GM12874 (cell line): Measurements from ENCODE around the gene PIGW.

ENCODE experiments used
- CTCF ChIP-seq: IDR thresholded peaks from 2 replicates; pipeline ENCODE4 v1.5.1; 2011; ENCODE audit warnings: low read depth, mild to moderate bottlenecking, control low read depth, low read length, moderate library complexity; ENCODE audit not compliant: insufficient read depth

PIGW gene

GRCh38 chr17:36496018-36496789 lies 38.6 kb upstream of the PIGW start:
- no peak for TF ChIP-seq CTCF

GRCh38 chr17:36498155-36498554 lies 36.6 kb upstream of the PIGW start:
- no peak for TF ChIP-seq CTCF

DNA sequence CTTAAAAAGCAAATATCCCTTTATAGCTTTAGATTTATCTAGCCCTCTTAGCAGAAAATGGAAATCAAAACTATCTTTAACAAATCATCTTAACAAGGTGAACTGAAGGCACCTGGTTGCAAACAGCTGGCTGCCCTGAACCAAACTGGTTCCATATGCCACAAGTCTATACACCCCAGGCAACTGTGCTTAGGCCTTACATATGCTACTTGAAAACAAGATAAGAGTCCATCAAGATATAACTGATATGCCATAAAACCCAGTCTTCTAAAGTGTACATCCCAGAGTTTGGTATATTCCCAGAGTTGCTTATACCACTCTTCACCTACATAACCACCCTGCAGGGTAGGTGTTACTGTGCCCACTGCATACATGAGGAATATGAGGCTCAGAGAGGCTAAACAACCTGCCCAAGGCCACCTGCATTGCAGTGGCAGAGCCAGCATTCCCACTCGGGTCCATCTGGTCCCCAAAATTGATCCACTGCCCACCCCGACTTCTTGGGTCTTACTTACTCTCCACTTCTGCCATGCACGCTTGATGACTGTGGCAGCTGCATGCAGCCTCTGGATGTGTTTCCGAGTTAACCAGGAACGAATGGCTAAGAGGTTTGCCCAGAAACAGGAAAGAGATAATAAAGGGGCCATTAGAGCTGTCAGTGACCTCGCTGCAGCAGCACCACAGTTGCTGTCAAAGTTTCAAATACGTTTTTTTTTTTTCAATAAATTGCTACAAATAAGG lies 36.1 kb upstream of the PIGW start:
- no peak for TF ChIP-seq CTCF

- TF ChIP-seq CTCF, result no peak
Observed at GRCh38 chr17:36500745-36501225, 34.0 kb upstream of the PIGW start.

DNA sequence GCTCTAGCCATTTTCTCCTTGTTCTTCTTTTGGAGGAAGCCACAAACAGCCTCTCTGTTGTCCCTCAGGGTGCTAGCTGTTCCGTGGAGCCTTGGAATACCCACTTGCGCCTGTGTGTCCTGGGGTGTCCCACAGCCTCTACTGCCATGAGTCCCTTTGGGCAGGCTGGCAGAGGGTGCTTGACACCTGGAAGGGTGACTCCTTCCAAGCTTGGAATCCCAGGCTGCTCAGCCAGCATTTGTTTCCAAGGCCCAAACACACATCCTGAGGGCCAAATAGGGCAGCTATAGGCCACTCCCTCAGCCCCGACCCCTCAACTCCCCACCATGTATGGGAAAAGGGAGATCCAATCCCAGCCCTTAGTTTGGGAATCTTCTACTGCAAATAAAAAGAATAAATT lies 33.4 kb upstream of the PIGW start:
- no peak for TF ChIP-seq CTCF

- no peak for TF ChIP-seq CTCF
Observed at GRCh38 chr17:36501963-36502362, 32.8 kb upstream of the PIGW start.

DNA sequence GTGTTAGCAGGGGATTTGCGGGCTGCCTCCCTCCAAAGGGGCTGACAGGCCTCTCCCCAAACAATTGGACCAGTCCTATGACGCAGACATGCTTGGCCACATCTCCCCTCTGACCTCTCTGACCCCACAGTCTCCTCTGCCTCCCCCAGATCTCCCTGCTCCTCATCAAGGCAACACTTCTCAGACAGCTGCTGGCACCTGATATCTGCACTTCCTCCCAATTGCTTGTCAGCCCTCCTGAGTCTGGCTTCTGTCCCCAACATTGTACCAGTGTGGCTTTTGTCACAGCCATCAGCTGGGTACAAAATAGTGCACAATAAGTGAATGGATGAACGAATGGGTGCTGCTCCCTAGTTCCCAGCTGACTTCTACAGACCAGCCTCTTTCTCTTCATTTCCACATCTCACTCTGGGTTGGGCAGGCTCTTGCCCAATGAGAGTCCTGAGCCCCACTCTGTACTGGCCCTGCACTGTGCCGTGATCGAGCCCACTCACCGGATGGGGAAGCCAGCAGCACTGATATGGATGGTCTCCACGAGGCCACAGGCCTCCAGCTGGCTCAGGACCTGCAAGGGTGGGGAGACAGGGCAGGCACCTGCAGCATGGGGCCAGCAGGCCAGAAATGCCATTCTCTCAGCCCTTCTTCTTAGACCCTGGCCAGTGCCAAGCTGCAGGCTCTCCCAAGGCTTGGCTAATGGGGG lies 31.2 kb upstream of the PIGW start:
- TF ChIP-seq CTCF, result no peak
